NCI-H748 treated with DMSO at 0.1 percent for 48 hours (cell line): ENCODE measurements around the gene RTN4R.
"Not testable (repeated sequence)": the region's sequence is repeated elsewhere in the genome, so short reads cannot be mapped to it uniquely, and the experiment has no call there.

ENCODE experiments used
- DNase-seq: peaks from one replicate; lab custom pipeline; 2025; lab: John Stamatoyannopoulos, UW

Gene RTN4R

DNA sequence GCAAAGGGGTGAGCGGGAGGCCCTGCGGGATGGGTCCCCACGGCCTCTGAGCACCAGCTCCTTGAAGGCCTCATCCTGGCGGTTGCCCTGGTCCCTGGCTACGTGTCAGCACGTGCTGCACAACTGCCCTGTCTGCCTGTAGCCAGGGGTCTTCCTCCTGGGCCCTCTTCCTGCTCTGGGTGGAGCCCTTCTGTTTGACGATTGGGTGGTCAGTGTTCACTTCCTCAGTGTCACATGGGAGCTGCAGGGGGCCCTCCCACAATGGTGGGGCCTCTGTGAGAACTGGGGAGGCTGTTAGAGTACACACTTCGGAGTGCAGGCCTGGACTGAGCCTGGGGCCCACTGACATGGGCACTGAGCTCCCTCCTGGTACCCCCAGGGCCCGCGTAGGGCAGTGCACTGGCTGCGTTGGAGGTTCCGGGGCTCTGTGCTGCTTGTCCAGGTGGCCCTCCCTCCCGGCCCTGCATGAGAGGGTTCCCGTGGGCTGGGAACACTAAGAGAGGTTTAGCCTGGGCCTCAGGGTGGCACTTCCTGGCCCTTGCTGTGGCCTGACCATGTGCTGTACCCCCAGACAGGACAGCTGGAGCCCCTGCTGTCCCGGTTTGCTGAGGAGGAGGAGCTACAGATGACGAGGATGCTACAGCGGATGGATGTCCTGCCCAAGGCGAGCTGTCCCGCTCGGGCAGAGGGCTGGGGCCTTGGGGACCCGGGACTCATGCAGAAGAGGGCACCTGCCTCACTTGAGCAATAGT lies 38.0 kb upstream of the RTN4R start:
- DNase-seq, result no peak

DNA sequence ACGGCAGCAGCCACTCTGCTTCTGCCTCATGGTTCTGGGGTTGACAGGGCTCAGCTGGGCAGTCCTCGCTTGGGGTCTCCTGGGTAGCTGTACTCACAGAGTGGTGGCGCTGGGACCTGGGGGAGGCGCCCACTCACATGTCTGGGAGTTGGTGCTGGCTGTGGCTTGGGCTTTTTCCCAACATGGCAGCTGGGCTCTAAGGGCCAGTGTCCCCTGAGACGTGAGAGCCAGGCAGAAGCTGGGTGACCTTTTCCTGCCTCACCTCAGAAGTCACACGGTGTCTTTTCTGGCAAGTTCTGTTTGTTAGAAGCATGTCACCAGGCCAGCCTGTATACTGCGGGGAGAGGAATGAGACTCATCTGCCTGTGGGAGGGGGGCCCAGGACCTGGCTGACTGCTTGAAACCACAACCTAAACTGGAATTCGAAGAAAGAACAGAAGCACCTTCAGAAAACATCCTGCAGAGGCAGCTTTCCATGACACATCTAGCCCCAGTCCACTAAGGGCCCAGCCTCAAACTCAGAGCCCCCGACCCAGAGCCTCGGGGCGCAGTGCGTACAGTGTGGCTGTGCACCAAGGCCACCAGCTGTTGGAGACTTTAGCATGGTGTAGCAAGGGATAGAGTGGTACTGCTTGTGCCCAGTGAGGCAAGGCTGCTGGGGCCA lies 37.2 kb upstream of the RTN4R start:
- DNase-seq, result not testable (repeated sequence)

DNA sequence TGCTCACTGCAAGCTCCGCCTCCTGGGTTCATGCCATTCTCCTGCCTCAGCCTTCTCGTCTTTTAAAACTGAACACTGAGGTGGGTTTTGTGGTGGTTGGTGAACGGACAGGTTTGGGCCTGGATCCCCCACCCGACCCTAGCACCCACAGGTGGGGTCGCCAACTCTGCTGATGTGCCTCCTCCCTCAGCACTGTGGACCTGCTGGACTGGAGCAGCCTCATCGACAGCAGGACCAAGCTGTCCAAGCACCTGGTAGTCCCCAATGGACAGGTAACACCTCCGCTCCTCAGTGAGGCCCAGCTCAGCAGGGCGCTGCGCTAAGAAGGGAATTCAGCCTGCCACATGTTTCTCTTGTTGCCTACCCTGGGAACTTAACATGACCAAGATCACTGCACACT lies 36.5 kb upstream of the RTN4R start:
- no peak for DNase-seq

DNA sequence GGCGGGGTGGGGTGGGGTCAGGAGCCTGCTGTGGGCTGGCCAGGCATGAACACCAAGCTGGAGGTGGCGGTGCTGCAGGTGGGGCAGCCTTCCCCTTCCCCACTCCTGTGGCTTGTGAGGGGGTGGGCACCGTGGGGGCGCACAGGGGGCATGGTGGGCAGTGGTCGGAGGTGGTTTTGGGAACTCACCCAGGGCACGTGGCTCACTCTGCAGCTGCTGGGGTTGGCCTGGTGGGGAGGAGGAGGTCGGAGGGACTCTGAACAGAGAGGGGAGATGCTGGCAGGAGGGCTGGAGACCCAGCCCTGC lies 35.1 kb upstream of the RTN4R start:
- not testable (repeated sequence) for DNase-seq

DNA sequence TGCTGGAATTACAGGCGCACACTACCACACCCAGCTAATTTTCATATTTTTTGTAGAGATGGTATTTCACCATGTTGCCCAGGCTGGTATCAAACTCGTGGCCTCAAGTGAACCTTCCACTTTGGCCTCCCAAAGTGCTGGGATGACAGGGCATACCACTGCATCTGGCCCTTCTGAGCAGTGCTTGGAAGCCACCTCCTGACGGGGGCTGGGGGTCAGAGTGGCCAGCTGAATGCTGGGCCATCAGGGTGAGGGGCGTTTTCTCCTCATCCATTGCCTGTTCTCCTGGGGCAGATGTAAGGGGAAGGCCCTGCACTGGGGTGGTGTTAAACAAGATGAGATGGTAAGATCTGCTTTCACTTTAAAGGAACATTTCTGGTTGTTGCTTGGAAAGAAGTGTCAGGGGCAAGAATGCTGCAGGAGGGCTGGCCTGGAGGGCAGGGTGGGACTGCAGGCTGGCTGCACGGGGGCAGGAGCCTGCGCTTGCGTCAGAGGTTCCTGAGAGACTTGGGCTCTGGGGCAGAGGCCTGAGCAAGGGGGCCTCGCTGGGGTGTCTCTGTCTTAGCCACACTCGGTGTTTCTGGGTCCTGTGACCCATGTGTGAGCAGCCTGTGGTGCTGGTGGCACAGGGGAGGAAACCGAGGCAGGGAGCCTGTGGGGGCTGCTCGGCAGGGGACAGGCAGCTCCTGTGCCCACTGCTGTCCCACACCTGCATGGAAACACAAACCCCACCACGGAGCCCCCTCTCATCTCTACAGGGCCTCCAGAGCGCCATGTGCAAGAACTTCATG lies 34.5 kb upstream of the RTN4R start:
- DNase-seq, result no peak

- no peak for DNase-seq
Observed at GRCh38 chr22:20299746-20300136, 31.6 kb upstream of the RTN4R start.

DNA sequence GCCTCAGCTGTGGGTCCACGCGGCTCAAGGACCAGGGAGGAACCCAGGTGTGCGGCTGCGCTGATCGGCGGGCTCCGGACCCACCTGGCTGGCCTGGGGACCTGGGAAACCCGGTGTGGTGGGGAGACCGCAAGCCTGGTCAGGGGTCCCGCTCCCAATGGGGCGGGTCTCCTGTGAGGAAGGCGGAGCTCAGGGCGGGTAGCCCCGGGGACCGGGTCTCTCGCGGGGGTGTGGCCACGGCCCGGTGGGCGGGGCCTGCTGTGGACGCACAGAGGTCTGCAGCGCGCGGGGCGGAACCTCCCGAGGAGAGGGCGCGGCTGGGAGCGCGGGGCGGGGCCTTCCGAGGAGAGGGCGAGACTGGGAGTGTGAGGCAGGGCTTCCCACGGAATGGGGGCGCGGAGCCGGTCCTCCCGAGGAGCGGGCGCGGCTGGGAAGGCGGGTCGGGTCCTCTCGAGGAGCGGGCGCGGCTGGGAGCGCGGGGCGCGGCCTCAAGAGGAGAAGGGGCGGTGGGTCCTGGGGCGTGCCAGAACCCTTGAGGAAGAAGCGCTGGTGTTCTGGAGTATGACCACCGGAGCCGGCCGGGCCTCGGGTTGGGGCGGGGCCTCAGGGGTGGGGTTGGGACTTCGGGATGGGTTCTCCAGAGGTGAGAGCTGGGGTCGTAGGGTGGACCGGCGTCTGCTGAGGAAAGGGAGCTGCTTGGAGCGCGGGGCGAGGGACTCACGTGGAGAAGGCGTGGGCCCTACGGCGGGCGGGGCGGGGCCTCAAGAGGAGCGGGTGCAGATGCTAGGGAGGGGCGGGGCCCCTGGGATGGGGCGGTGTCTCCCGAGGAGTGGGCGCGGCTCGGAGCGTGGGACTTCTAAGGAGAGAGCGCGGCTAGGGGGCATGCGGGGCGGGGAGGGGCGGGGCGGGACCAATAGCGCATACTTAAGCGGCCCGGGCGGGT lies 31.0 kb upstream of the RTN4R start:
- DNase-seq, result peak; percentile 47

DNA sequence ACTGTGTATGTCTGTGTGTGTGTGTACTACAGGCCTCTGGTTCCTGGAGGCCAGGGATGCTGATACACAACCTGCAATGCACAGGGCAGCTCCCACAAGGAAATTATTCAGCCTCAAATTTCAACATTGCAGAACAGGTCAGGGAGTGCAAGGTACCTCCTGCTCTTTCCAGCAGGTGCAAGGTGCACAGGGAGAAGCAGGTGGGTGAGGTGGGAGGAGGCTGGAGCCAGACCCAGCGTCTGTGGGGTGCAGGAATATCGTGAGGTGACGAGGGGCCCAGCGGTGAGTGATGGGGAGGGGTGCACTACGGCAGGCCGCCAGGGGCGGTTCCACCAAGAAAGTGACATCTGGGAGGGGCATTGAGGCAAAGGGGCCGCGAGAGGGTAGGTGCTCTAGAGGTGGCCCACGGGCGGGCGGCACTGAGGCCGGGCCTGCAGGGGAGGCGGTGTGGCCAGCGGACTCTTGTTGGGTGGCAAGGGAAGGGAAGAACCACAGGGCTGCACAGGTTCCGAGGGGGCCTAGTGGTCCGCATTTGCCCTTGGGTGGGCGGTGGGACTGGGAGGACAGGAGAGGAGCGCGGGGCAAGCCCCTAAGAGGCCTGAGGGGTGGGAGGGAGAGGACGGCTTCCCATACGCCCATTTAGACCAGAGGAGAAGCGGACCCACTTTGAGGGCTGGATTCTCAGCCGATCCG lies 30.1 kb upstream of the RTN4R start:
- DNase-seq, result no peak

DNA sequence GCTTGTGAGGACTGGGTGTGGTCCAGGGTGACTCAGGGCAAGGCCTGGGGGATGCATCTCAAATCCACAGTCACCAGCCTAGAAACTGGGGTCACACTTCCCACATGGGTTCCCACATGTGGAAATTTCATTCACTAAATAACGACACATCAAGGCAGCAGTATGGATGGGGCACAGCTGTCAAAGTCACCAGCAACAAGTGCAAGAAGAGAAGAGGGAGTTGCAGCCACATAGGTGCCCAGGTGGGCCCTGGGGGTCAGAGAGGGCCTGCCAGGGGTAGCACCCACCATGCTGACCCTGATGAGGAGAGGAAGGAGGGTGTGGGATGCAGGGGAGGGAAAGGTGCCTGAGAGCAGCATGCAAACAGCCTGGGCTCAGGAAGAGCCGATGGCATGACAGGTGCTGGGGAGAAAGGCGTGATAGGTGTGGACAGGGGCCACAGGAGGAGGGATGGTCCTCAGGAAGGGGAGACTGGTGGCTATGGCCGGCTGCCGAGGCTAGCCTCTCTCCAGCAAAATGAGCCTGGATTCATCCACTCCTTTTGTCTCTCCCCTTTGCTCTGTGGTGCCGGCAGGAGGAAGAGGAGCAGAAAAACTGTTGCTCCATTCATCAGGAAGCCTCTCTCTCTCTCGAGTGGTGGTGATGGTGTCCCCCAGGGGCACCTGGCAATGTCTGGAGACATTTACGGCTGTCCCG lies 29.4 kb upstream of the RTN4R start:
- no peak for DNase-seq

- no peak for DNase-seq
Observed at GRCh38 chr22:20296598-20296997, 28.5 kb upstream of the RTN4R start.

- DNase-seq, result no peak
Observed at GRCh38 chr22:20295262-20296064, 27.3 kb upstream of the RTN4R start.

DNA sequence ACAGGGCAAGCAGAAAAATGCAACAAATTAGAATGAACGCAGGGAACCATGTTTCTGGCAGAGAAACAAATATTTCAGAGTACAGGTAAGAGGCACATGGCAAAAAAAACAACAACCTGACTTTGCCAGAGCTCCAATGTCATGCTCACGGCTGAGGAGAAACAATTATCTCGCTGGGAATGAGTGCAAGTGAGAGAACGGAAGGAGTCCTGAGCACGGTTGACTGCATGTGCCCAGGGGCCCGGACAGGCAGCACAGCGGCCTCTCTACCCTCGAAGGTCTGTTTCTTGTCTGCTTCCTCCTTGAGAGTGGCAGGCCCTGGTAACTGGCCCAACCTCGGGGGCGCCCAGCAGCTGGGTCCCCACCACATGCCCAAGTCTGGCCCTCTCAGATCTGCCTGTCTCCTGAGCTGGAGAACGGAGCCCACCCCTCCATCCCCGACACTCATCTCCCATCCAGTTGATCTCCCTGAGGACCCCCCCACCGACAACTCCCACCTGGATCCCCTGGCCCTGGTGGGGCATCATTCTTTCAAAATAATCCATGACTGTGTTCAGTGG lies 24.6 kb upstream of the RTN4R start:
- DNase-seq, result no peak

- no peak for DNase-seq
Observed at GRCh38 chr22:20292108-20292507, 24.0 kb upstream of the RTN4R start.

DNA sequence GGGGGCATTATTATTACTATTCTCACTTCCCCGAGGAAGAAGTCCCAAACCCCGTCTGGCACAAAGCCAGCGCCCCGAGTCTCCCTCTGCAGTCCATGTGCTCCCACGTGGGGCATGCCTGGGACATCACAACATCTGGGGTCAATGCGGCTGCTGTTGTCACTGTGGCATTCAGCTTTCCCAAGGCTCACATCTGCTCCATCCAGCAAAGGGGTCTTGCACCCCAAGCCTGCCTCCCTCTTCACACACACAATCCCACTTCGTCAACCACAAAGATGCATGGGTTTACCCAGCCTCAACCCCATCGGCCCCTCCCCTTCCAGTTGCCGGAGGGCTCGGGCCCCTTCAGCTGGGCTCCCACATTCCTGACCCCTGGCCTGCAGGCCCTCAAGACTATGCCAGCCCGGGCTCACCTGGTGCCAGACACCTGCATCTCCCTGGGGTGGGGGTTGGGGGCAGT lies 23.5 kb upstream of the RTN4R start:
- DNase-seq, result no peak

DNA sequence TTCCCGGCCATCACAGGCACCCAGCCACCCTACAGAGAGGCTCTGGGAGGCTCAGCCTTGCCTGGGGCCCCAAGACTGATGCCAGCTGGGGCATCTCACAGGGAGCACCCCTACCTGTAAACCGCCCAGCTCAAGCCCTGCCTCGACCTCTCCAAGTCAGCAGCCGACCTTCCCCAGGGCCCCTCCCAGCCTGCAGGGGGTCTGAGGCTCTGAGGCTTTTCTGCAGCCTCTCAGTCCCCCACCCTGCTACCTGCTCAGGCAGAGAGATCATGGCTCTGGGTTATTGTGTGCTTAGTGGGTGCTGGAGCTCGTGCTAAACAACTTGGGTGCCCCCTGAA lies 23.1 kb upstream of the RTN4R start:
- no peak for DNase-seq

- no peak for DNase-seq
Observed at GRCh38 chr22:20290578-20291248, 22.6 kb upstream of the RTN4R start.

- DNase-seq, result no peak
Observed at GRCh38 chr22:20290045-20290392, 21.9 kb upstream of the RTN4R start.

DNA sequence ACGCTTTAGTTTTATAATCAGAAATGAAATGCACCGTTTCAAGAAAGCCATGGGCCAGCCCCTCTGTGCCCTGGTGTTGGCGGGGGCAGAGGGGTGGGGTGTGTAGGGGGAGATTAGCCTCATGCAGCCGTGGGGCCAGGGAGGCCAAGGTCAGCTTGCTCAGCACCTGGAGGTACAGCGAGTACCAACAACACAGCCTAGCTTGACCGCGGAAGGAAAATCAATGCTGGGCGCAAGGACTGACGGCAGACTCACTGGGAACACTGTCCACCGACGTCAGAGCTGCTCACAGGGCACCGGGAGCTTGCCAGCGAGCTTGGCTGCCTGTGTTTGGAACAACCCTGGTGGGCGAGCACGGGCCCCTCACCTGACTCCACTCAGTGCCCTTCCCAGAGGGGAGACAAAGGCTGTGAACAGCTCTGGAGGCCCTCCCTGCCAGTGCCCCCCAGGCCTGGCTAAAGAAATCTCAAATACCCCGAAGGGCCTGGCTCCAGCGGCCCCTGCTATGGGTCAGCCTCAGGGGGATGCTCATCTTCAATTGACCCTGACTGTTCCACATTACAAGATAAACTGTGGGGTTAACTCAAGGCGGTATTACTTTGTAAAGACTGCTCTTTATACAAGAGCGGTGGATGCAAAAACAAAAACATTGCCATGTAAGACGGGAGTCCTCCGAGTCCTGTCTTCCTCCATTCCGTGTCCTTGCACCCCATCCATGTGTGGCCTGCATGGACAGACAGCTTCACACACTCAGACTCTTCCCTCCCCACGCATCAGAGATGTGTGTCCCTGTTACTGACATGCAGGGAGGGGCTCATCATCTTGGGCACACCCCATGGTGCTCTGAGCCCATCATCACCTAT lies 21.3 kb upstream of the RTN4R start:
- DNase-seq, result not testable (repeated sequence)
